HCT116 (cell line): ENCODE measurements around the gene ZMYM5.

Experiments
- CTCF ChIP-seq, 3 experiments: fragments of 200-600 bp in 1 of 3; sonication (generic) in 1 of 3; IDR thresholded peaks in 2 of 3; conservative IDR thresholded peaks in 1 of 3; 2 replicates each; pipeline ENCODE4 v1.5.1; 2012 to 2017; ENCODE audit warnings: low read depth in 2 of 3, low read length in 2 of 3, antibody characterized with exemption in 1 of 3, borderline replicate concordance in 1 of 3, control low read depth in 1 of 3, mild to moderate bottlenecking in 1 of 3, mixed read lengths in 1 of 3, mixed run types in 1 of 3, moderate library complexity in 1 of 3; ENCODE audit not compliant: insufficient read depth in 1 of 3
- EZH2 ChIP-seq: fragments of 200-600 bp; sonication (generic); IDR thresholded peaks from 2 replicates; pipeline ENCODE4 v1.6.1; 2017; ENCODE audit warnings: antibody characterized with exemption, mixed run types
- EZH2phosphoT487 ChIP-seq: fragments of 200-600 bp; IDR thresholded peaks from 2 replicates; pipeline ENCODE4 v1.6.1; 2018; ENCODE audit warnings: antibody characterized with exemption, borderline replicate concordance
- JUND ChIP-seq: IDR thresholded peaks from 2 replicates; pipeline ENCODE4 v1.6.1; 2012
- POLR2A ChIP-seq: IDR thresholded peaks from 2 replicates; pipeline ENCODE4 v1.7.0; 2011; ENCODE audit warnings: borderline replicate concordance; ENCODE audit not compliant: insufficient read depth, insufficient read length; ENCODE audit errors: extremely low read depth
- POLR2AphosphoS5 ChIP-seq: IDR thresholded peaks from 2 replicates; pipeline ENCODE4 v1.6.1; 2011; ENCODE audit warnings: mild to moderate bottlenecking, low read depth, low read length, moderate library complexity
- YY1 ChIP-seq: IDR thresholded peaks from 2 replicates; pipeline ENCODE4 v1.6.1; 2011; ENCODE audit warnings: low read length, low read depth, moderate library complexity, mild to moderate bottlenecking; ENCODE audit not compliant: insufficient replicate concordance; ENCODE audit errors: extremely low read depth
- TF ChIP-seq, protein P1 (sequence below): IDR thresholded peaks from 2 replicates; pipeline ENCODE4 v1.6.1; 2011; ENCODE audit warnings: mild to moderate bottlenecking, low read length, moderate library complexity; ENCODE audit not compliant: insufficient replicate concordance; ENCODE audit errors: extremely low read depth
- TF ChIP-seq, protein P2 (sequence below): IDR thresholded peaks from 2 replicates; pipeline ENCODE4 v1.6.1; 2012; ENCODE audit warnings: low read depth

DNA sequence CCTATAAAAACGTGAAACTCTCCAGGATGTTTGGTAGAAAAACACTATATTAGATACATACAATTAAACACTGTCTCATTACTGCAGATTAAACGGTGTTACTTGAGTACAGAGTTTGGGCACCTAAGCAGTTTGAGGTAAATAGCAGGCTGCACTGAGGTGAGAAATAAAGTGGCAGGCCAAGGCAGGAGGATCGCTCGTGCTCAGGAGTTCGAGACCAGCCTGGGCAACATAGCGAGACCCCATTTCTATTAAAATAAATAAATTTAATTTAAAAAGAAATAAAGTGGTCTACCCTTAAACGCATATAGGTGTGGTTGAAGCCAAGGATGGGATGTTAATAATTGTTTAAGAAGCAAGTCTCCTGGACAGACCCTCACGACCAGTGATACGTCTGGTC is 81.9 kb downstream of the ZMYM5 start:
- TF ChIP-seq POLR2A (no peak), CTCF (IDR thresholded peaks at IDR 0.05 in 2 of 3, conservative IDR thresholded peaks at IDR 0.05 in 1 of 3; ENCODE audit: borderline replicate concordance in 1 of 3, insufficient read depth in 1 of 3, low read depth in 2 of 3, low read length in 2 of 3) (no peak), EZH2 (no peak), JUND (no peak), YY1 (no peak), EZH2phosphoT487 (no peak), POLR2AphosphoS5 (no peak)
- TF ChIP-seq, protein P1, sequence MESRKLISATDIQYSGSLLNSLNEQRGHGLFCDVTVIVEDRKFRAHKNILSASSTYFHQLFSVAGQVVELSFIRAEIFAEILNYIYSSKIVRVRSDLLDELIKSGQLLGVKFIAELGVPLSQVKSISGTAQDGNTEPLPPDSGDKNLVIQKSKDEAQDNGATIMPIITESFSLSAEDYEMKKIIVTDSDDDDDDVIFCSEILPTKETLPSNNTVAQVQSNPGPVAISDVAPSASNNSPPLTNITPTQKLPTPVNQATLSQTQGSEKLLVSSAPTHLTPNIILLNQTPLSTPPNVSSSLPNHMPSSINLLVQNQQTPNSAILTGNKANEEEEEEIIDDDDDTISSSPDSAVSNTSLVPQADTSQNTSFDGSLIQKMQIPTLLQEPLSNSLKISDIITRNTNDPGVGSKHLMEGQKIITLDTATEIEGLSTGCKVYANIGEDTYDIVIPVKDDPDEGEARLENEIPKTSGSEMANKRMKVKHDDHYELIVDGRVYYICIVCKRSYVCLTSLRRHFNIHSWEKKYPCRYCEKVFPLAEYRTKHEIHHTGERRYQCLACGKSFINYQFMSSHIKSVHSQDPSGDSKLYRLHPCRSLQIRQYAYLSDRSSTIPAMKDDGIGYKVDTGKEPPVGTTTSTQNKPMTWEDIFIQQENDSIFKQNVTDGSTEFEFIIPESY, result no peak
- TF ChIP-seq, protein P2, sequence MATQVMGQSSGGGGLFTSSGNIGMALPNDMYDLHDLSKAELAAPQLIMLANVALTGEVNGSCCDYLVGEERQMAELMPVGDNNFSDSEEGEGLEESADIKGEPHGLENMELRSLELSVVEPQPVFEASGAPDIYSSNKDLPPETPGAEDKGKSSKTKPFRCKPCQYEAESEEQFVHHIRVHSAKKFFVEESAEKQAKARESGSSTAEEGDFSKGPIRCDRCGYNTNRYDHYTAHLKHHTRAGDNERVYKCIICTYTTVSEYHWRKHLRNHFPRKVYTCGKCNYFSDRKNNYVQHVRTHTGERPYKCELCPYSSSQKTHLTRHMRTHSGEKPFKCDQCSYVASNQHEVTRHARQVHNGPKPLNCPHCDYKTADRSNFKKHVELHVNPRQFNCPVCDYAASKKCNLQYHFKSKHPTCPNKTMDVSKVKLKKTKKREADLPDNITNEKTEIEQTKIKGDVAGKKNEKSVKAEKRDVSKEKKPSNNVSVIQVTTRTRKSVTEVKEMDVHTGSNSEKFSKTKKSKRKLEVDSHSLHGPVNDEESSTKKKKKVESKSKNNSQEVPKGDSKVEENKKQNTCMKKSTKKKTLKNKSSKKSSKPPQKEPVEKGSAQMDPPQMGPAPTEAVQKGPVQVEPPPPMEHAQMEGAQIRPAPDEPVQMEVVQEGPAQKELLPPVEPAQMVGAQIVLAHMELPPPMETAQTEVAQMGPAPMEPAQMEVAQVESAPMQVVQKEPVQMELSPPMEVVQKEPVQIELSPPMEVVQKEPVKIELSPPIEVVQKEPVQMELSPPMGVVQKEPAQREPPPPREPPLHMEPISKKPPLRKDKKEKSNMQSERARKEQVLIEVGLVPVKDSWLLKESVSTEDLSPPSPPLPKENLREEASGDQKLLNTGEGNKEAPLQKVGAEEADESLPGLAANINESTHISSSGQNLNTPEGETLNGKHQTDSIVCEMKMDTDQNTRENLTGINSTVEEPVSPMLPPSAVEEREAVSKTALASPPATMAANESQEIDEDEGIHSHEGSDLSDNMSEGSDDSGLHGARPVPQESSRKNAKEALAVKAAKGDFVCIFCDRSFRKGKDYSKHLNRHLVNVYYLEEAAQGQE, result no peak
